Measurements from ENCODE around the gene CD2BP2. TPM values are rescaled to one million over a fixed set of nuclear protein-coding genes. Genes with fewer than 3 reads are reported as not detected.

CD2BP2 gene
- total and polyA plus RNA-seq, 2 of the 13 experiments (the other 11 are each of a cell fraction or from before 2014, with no cell fraction given), result 24.9 to 54.6 TPM

- TF ChIP-seq ARID3A (IDR thresholded peaks at IDR 0.05; ENCODE audit: low read depth, low read length) (no peak; the same call in 1 of the 2 replicates), CENPT (CRISPR knock-in tag; IDR thresholded peaks at IDR 0.05; ENCODE audit: low read depth) (0 out of 2 replicates have a peak, but pooled peaks have one; percentile 51), HNRNPL (IDR thresholded peaks at IDR 0.05; ENCODE audit: low read depth, low read length) (0 out of 2 replicates have a peak, but pooled peaks have one; percentile 20), ERF (CRISPR knock-in tag; IDR thresholded peaks at IDR 0.05) (peak; percentile 91), ZNF205 (CRISPR knock-in tag; IDR thresholded peaks at IDR 0.05) (peak; percentile 49; the same call in 1 of the 2 replicates), NFE2L1 (CRISPR knock-in tag; IDR thresholded peaks at IDR 0.05; ENCODE audit: borderline replicate concordance) (peak; percentile 60; the same call in 1 of the 2 replicates), ZNF710 (CRISPR knock-in tag; IDR thresholded peaks at IDR 0.05; ENCODE audit: borderline replicate concordance) (no peak), CREM (IDR thresholded peaks at IDR 0.05) (no peak), CREM (CRISPR knock-in tag; IDR thresholded peaks at IDR 0.05) (no peak), MNT (IDR thresholded peaks at IDR 0.05) (peak; percentile 59), ZKSCAN5 (CRISPR knock-in tag; IDR thresholded peaks at IDR 0.05) (no peak), ZNF564 (CRISPR knock-in tag; IDR thresholded peaks at IDR 0.05) (no peak; the same call in 1 of the 2 replicates), ZNF704 (CRISPR knock-in tag; IDR thresholded peaks at IDR 0.05; ENCODE audit: borderline replicate concordance) (no peak), SKI (IDR thresholded peaks at IDR 0.05; ENCODE audit: partially characterized antibody) (peak; percentile 91), ZNF512 (CRISPR knock-in tag; IDR thresholded peaks at IDR 0.05) (peak; percentile 30; the same call in 1 of the 2 replicates), ZNF501 (CRISPR knock-in tag; IDR thresholded peaks at IDR 0.05) (no peak), THAP8 (CRISPR knock-in tag; IDR thresholded peaks at IDR 0.05; ENCODE audit: borderline replicate concordance) (peak; percentile 68; the same call in 1 of the 2 replicates)
- TF ChIP-seq, protein P1, sequence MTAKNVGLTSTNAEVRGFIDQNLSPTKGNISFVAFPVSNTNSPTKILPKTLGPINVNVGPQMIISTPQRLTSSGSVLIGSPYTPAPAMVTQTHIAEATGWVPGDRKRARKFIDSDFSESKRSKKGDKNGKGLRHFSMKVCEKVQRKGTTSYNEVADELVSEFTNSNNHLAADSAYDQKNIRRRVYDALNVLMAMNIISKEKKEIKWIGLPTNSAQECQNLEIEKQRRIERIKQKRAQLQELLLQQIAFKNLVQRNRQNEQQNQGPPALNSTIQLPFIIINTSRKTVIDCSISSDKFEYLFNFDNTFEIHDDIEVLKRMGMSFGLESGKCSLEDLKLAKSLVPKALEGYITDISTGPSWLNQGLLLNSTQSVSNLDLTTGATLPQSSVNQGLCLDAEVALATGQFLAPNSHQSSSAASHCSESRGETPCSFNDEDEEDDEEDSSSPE (CRISPR knock-in tag; IDR thresholded peaks at IDR 0.05), result peak; percentile 71
Observed at GRCh38 chr16:30395155-30395991, 40.3 kb upstream of the CD2BP2 start, which contains the start of gene ZNF48 (continued).
